SIG-M5 treated with dmso at 0.1 percent for 504 hours (cell line): ENCODE measurements around the gene WDFY4.

ENCODE experiments used
- DNase-seq: peaks from one replicate; lab custom pipeline; 2025; ENCODE audit not compliant: unreplicated experiment; lab: John Stamatoyannopoulos, UW

WDFY4 gene

DNA sequence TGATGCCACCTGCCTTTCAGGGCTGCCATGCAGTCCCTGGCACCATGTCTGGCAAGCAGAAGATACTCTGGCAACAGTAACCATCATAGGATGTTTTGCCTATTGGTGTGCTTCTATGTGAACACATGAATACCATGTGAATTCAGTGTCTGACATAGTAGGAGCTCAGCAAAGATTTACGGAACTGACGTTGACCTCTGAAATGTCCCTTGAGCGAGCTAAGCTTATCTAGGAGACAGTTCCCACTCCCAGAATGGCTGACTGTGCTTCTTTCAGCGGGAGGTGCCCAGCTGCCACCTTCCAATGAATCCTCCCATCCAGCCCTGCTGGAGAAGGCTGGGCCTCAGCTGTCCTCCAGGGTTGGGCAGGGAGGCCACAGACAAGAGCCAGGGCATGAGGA, 326.2 kb downstream of the WDFY4 start:
- DNase-seq = no peak

- DNase-seq = no peak
Measured at GRCh38 chr10:49011756-49012155, 327.1 kb downstream of the WDFY4 start.

DNA sequence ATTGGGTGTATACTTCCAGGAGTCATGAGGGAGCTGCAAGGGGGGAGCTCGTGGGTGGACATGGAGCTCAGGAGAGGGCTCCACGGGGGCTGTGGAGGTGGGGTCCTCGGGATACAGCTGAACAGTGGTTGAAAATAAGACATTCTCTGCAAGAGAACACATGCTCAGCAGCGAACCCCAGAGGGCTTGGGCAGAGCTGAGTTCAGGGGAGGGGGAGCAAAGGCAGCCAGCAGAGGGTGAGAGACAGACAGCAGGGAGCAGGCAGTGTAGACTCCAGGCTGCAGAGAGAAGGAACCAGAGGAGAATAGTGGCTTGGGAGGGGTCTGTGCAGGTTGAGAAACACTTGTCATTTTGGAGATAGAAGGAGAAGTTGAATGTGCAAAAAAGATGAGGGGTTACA, 327.9 kb downstream of the WDFY4 start:
- DNase-seq = no peak

GRCh38 chr10:49015700-49016099, 331.0 kb downstream of the WDFY4 start:
- no peak for DNase-seq

DNA sequence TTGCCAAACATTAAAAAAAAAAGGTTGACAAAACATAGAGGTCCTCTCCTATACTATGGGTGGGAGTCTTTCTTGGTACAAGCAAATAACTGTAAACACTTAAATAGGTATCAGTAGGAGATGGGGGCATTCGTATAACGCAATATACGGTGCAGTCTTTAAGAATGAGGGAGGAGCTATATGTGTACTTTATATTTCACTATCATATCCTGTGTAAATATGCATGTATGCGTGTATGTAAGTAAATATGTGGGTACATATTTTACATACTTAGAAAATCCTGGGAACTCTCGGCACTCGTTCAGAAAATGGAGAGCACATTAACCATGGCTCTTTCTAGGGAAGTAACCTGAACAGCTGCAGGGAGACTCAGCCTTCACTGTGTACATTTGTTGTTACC, 337.0 kb downstream of the WDFY4 start:
- DNase-seq = no peak

DNA sequence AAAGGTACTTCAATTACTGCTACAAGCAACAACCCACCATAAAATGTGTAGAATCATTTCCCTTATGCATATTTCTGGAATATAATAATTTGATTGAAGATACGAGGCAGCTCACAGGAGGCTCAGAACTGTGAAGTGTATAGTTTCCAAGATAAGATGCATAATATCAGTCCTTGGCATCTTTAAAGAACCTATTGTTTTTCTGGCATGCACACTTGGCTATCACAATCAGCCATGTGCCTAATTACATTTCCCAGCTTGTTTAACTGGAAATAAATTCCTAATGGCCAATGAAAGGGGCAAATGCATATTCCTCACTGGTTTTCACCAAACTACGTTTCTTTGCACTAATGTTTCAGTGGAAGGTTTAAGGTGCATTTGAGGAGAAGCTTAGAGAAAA, 338.4 kb downstream of the WDFY4 start:
- no peak for DNase-seq

DNA sequence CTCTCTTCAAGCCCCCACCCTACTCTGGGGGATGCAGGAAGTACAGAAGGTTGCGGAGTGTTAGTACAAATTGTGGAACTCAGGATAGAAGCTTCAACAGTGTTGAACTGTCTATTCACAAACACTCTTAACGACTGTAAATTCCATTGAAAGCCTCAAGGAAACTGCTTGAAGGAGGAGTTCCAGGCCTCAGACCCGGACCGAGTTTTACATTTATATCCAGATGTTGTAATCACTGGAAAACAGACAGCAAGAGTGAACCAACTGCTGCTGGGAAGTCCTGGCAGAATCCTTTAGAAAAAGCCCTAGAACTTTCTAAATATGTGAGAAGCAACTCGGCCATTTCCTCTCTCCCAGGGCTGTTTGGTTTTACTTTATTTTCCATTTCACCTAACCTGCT, 339.1 kb downstream of the WDFY4 start:
- DNase-seq = no peak

DNA sequence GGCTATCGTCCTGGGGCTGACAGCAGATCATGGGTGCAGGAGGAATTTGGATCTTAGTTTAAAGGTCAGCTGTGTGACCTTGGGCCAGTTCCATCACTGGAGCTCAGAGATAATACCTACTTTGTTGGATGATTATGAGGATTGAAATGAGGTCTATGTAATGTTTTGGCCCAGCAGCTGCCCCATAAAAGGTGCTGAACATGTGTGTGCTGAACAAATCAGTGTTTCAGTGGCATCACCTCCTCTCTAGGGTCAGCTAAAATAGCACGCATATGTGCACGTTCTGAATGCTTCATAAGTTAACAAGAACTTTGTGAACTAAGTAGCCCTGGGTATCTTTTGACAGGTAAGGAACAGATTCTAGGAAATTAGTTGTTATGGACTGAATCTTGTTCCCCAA, 339.8 kb downstream of the WDFY4 start:
- no peak for DNase-seq

DNA sequence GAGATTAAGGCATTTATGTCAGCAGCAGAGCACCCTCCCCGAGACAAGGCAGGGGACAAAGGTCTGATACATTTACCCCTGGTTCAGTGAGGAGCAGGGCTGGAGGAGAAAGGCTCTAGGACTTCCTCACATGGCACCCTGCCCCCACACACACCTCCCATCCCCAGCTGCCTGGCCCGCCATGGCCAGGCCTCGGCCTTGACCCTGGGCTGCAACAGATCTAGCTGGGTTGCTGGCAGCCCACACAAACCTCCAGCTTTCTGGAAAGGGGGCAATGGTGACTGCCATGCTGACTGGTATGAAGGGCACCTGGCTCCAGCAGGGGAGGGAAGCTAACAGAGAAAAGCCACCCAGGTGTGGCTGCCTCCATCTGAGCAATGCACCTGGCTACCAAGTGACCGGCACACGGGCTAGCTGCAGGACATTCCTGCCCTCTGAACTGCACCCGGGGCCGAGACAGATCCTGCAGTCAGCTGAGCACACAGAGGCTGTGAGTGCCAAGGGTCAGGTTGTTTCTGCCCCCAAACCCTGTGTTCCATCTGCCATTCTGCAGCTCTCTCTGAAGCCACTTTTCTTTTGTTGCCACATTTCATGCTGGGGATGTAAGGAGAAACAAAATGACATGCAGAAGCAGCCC, 340.8 kb downstream of the WDFY4 start:
- no peak for DNase-seq

GRCh38 chr10:49028639-49029038, 344.0 kb downstream of the WDFY4 start:
- no peak for DNase-seq

- no peak for DNase-seq
Measured at GRCh38 chr10:49029666-49030065, 345.0 kb downstream of the WDFY4 start.
